Activated CD8-positive, alpha-beta T cell treated with anti-CD3 and anti-CD28 coated beads, Interleukin-2, amount 10 ng/mL, durations not matched to agents 7 days and 5 days (primary cell): ENCODE results near the gene PDE4D. TPM values are rescaled to one million over a fixed set of nuclear protein-coding genes. Genes with fewer than 3 reads are reported as not detected.

Experiments
- ATAC-seq: fragments of 150-1000 bp; cut with Tn5 transposase; one replicate; pipeline ENCODE4 v1.10.0; 2021; ENCODE audit warnings: moderate library complexity
- CTCF ChIA-PET: fragments of 350-600 bp; sonication (Branson Sonifier 250); formaldehyde crosslinking; loops from one replicate; lab custom pipeline; 2021; ENCODE audit warnings: antibody characterized with exemption; lab: Charles Lee
- POLR2A ChIA-PET: fragments of 350-600 bp; sonication (Branson Sonifier 250); formaldehyde crosslinking; loops from one replicate; lab custom pipeline; 2021; ENCODE audit warnings: antibody characterized with exemption; lab: Charles Lee
- DNase-seq: peaks from one replicate; pipeline ENCODE4 v3.0.0-alpha.2; 2020
- H3K27ac Mint-ChIP-seq: one replicate; pipeline ENCODE4 v1.8.0; 2021; ENCODE audit warnings: mild to moderate bottlenecking, mixed read lengths
- H3K27me3 Mint-ChIP-seq: one replicate; pipeline ENCODE4 v1.8.0; 2021; ENCODE audit warnings: low read depth, mixed read lengths
- H3K36me3 Mint-ChIP-seq: one replicate; pipeline ENCODE4 v1.8.0; 2021; ENCODE audit warnings: low read depth, mixed read lengths
- H3K4me1 Mint-ChIP-seq: one replicate; pipeline ENCODE4 v1.8.0; 2021; ENCODE audit warnings: low read depth, mixed read lengths
- H3K4me3 Mint-ChIP-seq: one replicate; pipeline ENCODE4 v1.8.0; 2021; ENCODE audit warnings: mild to moderate bottlenecking, mixed read lengths
- H3K9me3 Mint-ChIP-seq: one replicate; pipeline ENCODE4 v1.8.0; 2022; ENCODE audit warnings: mixed read lengths; ENCODE audit not compliant: insufficient read depth
- total RNA-seq, 2 experiments: library from RNA; stranded (reverse); gene quantifications; one replicate each; pipeline ENCODE4 v1.2.3, GENCODE V29; 2021

The PDE4D gene
- total RNA-seq, 2 experiments from 2014 or later: 65.4 to 70.7 TPM

DNA sequence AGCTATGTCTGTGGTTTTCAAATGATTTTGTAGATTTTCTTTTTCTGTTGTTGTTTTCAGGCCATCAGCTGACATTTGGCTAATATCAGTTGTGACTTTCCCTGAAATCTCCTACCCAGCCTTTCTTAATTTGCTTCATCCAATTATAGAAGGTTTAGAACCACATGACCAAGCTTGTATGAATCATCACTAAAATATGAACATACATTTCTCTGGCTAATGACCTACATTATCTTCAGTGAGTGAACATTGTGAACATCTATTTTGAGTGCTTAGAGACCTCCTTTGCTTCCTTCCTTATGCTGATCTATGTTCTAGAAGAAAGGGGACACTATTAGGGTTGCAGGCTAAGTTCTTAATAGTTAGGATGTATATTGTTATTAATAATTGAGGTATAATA, 778.2 kb downstream of the PDE4D start:
- DNase-seq (no peak), ATAC-seq (no peak)
- ChIA-PET POLR2A (interaction anchor here (1.0 kb wide), 1 partner anchor 8 kb away, joined by 4 read pairs; no protein-coding TSS in a partner anchor), CTCF (interaction anchor here (1.1 to 1.2 kb wide), 2 partner anchors 10 to 73 kb away, joined by 3 to 6 read pairs; no protein-coding TSS in a partner anchor)
- H3K36me3 Mint-ChIP-seq: peaks cover 5% of the 10 kb centered on the region
- no peak overlapping the region for H3K4me3 Mint-ChIP-seq
- peaks cover 5% of the 10 kb centered on the region for H3K9me3 Mint-ChIP-seq
- peaks cover 12% of the 10 kb centered on the region for H3K4me1 Mint-ChIP-seq
- H3K27me3 Mint-ChIP-seq: no peaks in the 10 kb centered on the region
- no peak overlapping the region for H3K27ac Mint-ChIP-seq

DNA sequence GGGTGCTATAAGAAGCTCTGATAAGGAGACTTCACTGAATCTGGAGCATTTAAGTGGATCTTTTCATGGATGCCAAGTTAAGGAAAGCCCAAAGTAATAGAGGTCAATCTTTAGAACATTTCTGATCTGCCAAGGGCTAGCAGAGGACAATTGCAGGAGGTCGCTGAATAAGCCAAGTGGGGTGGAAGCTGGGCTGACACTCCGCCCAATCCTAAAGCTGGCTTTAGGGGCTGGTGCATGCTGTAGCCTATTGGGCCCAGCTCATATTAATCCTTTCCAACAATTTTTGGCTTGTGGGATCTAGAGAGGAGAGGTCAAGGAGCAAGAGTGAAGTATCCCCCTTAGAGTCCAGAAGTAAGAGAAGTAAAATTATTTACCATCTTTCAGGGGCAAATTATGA, 784.1 kb downstream of the PDE4D start:
- Mint-ChIP-seq H3K36me3 (no peaks in the 10 kb centered on the region), H3K27ac (no peak overlapping the region), H3K9me3 (peaks cover 3% of the 10 kb centered on the region), H3K4me3 (no peak overlapping the region), H3K27me3 (no peaks in the 10 kb centered on the region), H3K4me1 (peaks cover 20% of the 10 kb centered on the region)
- ChIA-PET CTCF (interaction anchor here (2.1 kb wide), 1 partner anchor 15 kb away, joined by 9 read pairs; no protein-coding TSS in a partner anchor), POLR2A (interaction anchor here (1.4 kb wide), 1 partner anchor 14 kb away, joined by 5 read pairs; no protein-coding TSS in a partner anchor)
- DNase-seq: no peak
- ATAC-seq: no peak

DNA sequence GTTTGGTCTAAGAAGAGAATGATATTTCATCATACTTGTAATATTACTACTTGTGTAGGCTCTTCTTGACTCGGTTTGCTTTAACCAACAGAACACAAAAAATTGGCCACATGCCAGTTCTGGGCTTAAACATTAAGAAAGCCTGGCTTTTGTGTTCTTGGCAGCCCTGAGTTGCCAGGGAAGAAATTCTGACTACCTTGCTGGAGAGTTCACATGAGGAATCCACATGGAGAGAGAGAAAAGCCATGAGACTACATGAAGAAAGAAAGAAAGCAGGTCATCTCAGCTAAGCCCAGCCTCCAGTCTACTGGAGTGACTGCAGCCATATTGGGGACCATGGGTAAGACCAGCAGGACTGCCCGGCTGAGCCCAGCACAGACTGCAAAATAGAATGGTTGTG, 785.8 kb downstream of the PDE4D start:
- no peak for DNase-seq
- Mint-ChIP-seq H3K9me3 (no peaks in the 10 kb centered on the region), H3K4me3 (no peak overlapping the region), H3K27me3 (no peaks in the 10 kb centered on the region), H3K36me3 (no peaks in the 10 kb centered on the region), H3K27ac (no peak overlapping the region), H3K4me1 (peaks cover 28% of the 10 kb centered on the region)
- CTCF ChIA-PET: interaction anchor here (1.1 to 1.6 kb wide), 2 partner anchors 17 to 67 kb away, joined by 3 to 5 read pairs; no protein-coding TSS in a partner anchor
- no peak for ATAC-seq
- POLR2A ChIA-PET: interaction anchor here (0.6 kb wide), 1 partner anchor 17 kb away, joined by 3 read pairs; no protein-coding TSS in a partner anchor

DNA sequence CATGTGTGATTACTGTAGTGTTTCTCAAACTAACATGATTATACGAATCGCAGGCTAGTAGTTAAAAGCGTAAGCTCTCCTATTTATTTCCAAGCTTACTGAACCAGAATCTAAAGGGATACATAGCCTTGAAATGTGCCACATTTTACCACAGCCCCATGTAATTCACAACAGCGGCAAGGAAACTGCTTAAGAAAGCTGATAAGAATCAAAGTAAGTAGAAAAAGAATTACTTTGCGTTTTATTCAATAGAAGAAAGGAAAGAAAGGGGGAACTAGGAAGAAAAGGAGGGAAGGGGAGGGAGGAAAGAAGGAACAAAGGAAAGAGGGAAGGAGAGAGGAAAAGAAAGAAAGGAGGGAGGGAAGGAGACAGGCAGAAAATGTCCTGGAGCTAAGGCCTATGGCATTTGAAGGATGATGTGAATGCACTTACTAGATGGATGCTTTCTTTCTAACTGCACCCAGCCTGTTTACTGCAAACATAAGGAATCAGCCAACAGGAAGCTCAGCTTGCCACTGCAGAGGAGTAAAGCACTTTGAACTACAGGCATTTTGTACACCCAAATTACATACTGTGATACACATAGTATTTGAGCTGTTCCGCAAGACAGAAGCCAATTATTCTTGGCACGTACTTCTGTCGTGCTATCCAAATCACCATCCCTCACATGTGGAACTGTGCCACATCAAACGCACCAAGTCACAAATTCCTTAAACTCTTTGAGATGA, 789.0 kb downstream of the PDE4D start:
- Mint-ChIP-seq H3K27me3 (no peaks in the 10 kb centered on the region), H3K4me1 (peaks cover 45% of the 10 kb centered on the region), H3K27ac (no peak overlapping the region), H3K9me3 (no peaks in the 10 kb centered on the region), H3K36me3 (peaks cover 5% of the 10 kb centered on the region), H3K4me3 (no peak overlapping the region)
- CTCF ChIA-PET: interaction anchor here (0.9 to 7.4 kb wide), 5 partner anchors 12 to 70 kb away, joined by 3 to 48 read pairs (median 4); no protein-coding TSS in a partner anchor
- POLR2A ChIA-PET: interaction anchor here (0.6 to 2.3 kb wide), 4 partner anchors 19 to 164 kb away, joined by 3 to 13 read pairs (median 4); no protein-coding TSS in a partner anchor
- no peak for ATAC-seq
- no peak for DNase-seq

DNA sequence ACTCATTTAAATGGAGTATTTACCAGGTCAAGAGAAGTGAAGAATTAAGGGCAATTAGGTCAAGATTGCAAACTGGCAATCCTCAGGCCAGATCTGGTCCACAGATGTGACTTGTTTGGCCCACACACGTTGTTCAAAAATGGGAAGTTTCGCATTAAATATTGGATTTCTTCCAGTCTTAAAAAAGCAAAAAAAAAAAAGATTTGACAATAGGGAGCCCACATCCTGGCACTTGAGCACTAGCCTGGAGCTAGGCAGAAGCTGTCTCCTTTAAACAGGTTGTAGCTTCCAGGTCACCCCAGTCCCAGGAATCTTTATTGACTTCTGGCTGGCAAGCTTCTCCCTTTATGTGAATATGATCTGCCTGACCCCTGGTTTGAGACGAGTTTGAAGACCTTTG, 790.2 kb downstream of the PDE4D start:
- POLR2A ChIA-PET: interaction anchor here (0.6 to 2.3 kb wide), 2 partner anchors 24 to 27 kb away, joined by 4 to 13 read pairs; no protein-coding TSS in a partner anchor
- Mint-ChIP-seq H3K27ac (no peak overlapping the region), H3K36me3 (peaks cover 5% of the 10 kb centered on the region), H3K9me3 (no peaks in the 10 kb centered on the region), H3K4me1 (peaks cover 58% of the 10 kb centered on the region), H3K4me3 (no peak overlapping the region), H3K27me3 (no peaks in the 10 kb centered on the region)
- ATAC-seq (no peak), DNase-seq (no peak)
- CTCF ChIA-PET: interaction anchor here (0.5 to 7.4 kb wide), 6 partner anchors 8 to 68 kb away, joined by 3 to 48 read pairs (median 4); no protein-coding TSS in a partner anchor

DNA sequence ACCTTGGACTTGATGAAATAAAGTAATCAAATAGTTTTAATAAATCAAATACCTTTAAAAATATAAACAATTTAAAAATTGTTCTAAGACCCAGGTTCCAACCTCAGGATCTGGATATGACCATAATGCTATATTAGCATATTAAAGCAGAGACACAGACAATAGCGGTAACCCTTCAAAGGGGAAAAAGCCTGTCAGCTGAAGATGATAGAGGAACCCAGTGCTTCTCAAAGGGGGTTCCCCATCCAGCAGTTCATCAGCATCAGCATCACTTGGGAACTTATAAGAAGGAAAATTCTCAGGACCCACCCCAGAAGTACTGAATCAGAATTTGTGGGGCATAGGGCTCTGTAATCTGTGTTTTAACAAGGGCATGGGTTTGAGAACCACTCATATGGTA, 791.1 kb downstream of the PDE4D start:
- DNase-seq (no peak), ATAC-seq (no peak)
- peaks cover 4% of the 10 kb centered on the region for H3K9me3 Mint-ChIP-seq
- no peak overlapping the region for H3K27ac Mint-ChIP-seq
- peaks cover 62% of the 10 kb centered on the region for H3K4me1 Mint-ChIP-seq
- no peak overlapping the region for H3K4me3 Mint-ChIP-seq
- no peaks in the 10 kb centered on the region for H3K27me3 Mint-ChIP-seq
- ChIA-PET POLR2A (interaction anchor here (0.7 to 2.3 kb wide), 2 partner anchors 15 to 25 kb away, joined by 3 to 13 read pairs; no protein-coding TSS in a partner anchor), CTCF (interaction anchor here (1.2 to 7.4 kb wide), 3 partner anchors 22 to 71 kb away, joined by 3 to 48 read pairs (median 7); no protein-coding TSS in a partner anchor)
- H3K36me3 Mint-ChIP-seq: peaks cover 9% of the 10 kb centered on the region

DNA sequence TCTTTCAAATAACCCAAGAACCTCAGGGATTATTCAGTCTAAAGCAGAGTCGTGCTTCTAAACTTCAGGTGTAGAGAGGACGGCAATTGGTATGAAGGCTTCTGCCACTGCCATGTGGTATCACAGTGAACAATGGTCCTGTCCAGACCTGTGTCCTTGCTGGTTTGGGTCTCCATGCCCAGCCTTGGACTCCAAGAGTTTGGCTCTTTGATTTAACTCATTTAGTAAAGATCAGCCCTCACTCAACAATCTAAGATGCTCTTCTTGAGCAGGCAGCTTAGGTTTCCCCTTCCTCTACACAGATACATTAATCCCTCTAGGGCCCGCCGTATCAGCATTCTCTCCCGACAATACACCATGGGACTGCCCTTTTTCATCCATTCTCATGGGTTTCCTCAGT, 792.7 kb downstream of the PDE4D start:
- H3K27me3 Mint-ChIP-seq: no peaks in the 10 kb centered on the region
- no peak for ATAC-seq
- peaks cover 17% of the 10 kb centered on the region for H3K36me3 Mint-ChIP-seq
- CTCF ChIA-PET: interaction anchor here (1.9 to 7.4 kb wide), 4 partner anchors 23 to 73 kb away, joined by 4 to 48 read pairs (median 12); no protein-coding TSS in a partner anchor
- peak overlapping the region; percentile 83 for H3K27ac Mint-ChIP-seq
- H3K4me1 Mint-ChIP-seq: peaks cover 67% of the 10 kb centered on the region
- no peak overlapping the region for H3K4me3 Mint-ChIP-seq
- no peak for DNase-seq
- POLR2A ChIA-PET: interaction anchor here (2.8 kb wide), 1 partner anchor 23 kb away, joined by 21 read pairs; no protein-coding TSS in a partner anchor
- H3K9me3 Mint-ChIP-seq: peaks cover 7% of the 10 kb centered on the region

DNA sequence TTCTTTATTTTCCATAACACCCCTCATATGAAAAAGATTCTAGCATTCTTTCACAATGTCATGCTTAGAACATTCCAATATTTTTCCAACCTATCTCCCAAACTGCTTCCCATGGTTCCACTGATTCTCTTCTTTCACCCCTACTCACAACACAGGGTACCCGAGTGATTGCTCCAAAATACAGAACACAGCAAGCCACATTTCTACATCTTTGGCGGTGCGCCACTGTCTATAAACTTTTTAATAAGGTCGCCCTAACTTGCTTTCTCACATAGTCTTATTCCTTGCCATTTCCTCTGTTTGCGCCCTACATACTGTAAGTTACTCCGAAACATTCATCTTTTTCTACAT, 793.6 kb downstream of the PDE4D start:
- DNase-seq (no peak), ATAC-seq (no peak)
- Mint-ChIP-seq H3K27ac (peak overlapping the region; percentile 83), H3K27me3 (no peaks in the 10 kb centered on the region), H3K4me3 (peak overlapping the region; percentile 42), H3K4me1 (peaks cover 69% of the 10 kb centered on the region), H3K36me3 (peaks cover 19% of the 10 kb centered on the region), H3K9me3 (peaks cover 7% of the 10 kb centered on the region)
- CTCF ChIA-PET: interaction anchor here (1.5 to 7.4 kb wide), 5 partner anchors 24 to 74 kb away, joined by 4 to 48 read pairs (median 9); no protein-coding TSS in a partner anchor
- POLR2A ChIA-PET: interaction anchor here (1.2 to 2.8 kb wide), 4 partner anchors 24 to 64 kb away, joined by 4 to 21 read pairs (median 6); no protein-coding TSS in a partner anchor

DNA sequence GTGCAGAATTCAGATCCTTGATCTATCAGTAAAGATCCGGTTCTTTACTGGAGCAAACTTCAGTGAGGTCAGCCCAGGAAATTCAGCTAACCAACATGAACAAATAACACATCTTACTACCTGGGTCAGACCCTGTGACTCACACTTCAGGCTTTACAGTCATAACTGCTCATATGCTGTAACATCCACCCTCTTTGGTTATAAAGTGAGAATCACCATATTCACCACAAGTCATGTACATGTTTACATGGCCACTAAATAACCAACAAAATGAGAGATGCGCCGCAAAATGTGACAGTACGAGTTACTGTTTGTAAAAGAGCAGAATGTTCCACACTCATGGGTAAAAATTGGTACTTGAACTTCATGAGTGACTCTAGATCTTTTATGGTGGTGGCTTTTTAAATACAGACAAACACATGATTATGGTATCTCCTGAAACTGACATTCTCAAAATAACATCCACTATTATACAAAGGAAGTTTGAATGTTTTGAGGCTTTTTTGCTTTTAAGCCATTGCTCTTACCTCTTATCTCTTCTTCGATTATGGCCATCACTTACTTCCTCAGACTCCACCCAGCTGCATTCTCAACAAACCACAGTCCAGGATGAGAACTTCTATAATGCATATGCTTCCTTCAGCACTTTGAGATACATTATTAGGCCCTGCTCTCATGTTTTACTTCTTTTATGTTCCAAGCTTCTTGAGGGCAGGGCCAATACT, 794.1 kb downstream of the PDE4D start:
- ChIA-PET POLR2A (interaction anchor here (1.2 to 2.8 kb wide), 6 partner anchors 25 to 63 kb away, joined by 3 to 21 read pairs (median 6); no protein-coding TSS in a partner anchor), CTCF (interaction anchor here (1.5 to 7.4 kb wide), 6 partner anchors 23 to 74 kb away, joined by 4 to 48 read pairs (median 7); no protein-coding TSS in a partner anchor)
- H3K27ac Mint-ChIP-seq: peak overlapping the region; percentile 83
- peaks cover 21% of the 10 kb centered on the region for H3K36me3 Mint-ChIP-seq
- peak; percentile 97 for ATAC-seq
- peak; percentile 75 for DNase-seq
- H3K9me3 Mint-ChIP-seq: peaks cover 7% of the 10 kb centered on the region
- H3K27me3 Mint-ChIP-seq: no peaks in the 10 kb centered on the region
- peaks cover 69% of the 10 kb centered on the region for H3K4me1 Mint-ChIP-seq
- peak overlapping the region; percentile 42 for H3K4me3 Mint-ChIP-seq

DNA sequence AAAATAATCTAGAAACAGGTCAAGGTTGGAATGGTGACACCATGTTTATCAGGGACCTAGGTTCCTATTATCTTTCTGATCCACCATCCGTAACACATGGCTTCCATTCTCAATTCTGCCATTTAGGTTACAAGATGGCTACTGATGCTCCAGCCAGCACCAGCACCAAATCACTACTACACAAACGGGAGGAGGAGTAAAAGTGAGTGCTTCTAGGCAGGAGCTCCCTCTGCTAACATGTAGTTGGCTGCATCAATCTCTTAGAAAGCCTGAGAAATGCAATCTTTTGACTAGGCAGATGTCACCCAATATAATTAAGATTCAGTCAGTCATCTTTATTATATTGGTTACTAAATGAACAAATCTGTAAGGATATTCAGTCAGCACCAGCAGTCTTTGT, 794.8 kb downstream of the PDE4D start:
- DNase-seq (no peak), ATAC-seq (peak; percentile 15)
- Mint-ChIP-seq H3K4me3 (peak overlapping the region; percentile 12), H3K9me3 (peaks cover 7% of the 10 kb centered on the region), H3K4me1 (peaks cover 70% of the 10 kb centered on the region), H3K27me3 (no peaks in the 10 kb centered on the region), H3K36me3 (peaks cover 24% of the 10 kb centered on the region), H3K27ac (peak overlapping the region; percentile 83)
- ChIA-PET POLR2A (interaction anchor here (0.9 to 2.8 kb wide), 7 partner anchors 26 to 63 kb away, joined by 3 to 21 read pairs (median 6); no protein-coding TSS in a partner anchor), CTCF (interaction anchor here (1.5 to 7.4 kb wide), 5 partner anchors 24 to 63 kb away, joined by 4 to 48 read pairs (median 5); no protein-coding TSS in a partner anchor)

DNA sequence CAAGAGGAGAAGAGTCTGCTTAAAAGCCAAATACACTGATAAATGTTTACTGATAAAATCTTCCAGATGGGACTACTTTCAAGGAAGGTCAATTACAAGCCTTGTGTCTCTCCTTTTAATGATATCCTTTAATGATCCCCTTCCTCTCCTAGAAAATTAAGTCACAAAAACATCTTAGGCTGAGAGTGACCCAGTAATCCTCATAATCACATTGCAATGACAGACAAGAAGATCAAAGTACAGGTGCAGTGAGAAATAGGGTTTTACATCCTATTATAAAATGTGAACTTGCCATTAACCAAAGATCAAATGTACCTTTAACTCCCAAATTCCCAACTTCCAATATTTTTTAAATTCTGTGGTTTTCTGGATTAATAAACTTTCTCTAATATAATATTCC, 795.8 kb downstream of the PDE4D start:
- CTCF ChIA-PET: interaction anchor here (1.8 to 7.4 kb wide), 3 partner anchors 25 to 29 kb away, joined by 4 to 48 read pairs (median 9); no protein-coding TSS in a partner anchor
- H3K27ac Mint-ChIP-seq: no peak overlapping the region
- ATAC-seq: no peak
- no peaks in the 10 kb centered on the region for H3K27me3 Mint-ChIP-seq
- peaks cover 7% of the 10 kb centered on the region for H3K9me3 Mint-ChIP-seq
- peaks cover 26% of the 10 kb centered on the region for H3K36me3 Mint-ChIP-seq
- peaks cover 73% of the 10 kb centered on the region for H3K4me1 Mint-ChIP-seq
- no peak overlapping the region for H3K4me3 Mint-ChIP-seq
- no peak for DNase-seq
- POLR2A ChIA-PET: interaction anchor here (1.8 kb wide), 1 partner anchor 59 kb away, joined by 6 read pairs; no protein-coding TSS in a partner anchor
